ENCODE results near the gene ERGIC1.
A peak's percentile ranks its signal among the peaks of the same experiment; 100 is the strongest.
"Not testable (repeated sequence)": the region's sequence is repeated elsewhere in the genome, so short reads cannot be mapped to it uniquely, and the experiment has no call there.

Gene ERGIC1

GRCh38 chr5:172833686-172834414 lies at the start of gene ERGIC1:
Gene ERGIC1 (plus strand): TSS chr5:172834251. CDS start chr5:172834414, 163 bp downstream.
- peak; percentile 14 for DNase-seq

- DNase-seq, result no peak
Observed at GRCh38 chr5:172785429-172786088, 48.5 kb upstream of the ERGIC1 start.

- DNase-seq, result no peak
Observed at GRCh38 chr5:172786736-172787462, 47.2 kb upstream of the ERGIC1 start.

GRCh38 chr5:172787538-172787937 lies 46.5 kb upstream of the ERGIC1 start:
- DNase-seq, result not testable (repeated sequence)

GRCh38 chr5:172788771-172789686 lies 45.0 kb upstream of the ERGIC1 start:
- DNase-seq, result no peak

- no peak for DNase-seq
Observed at GRCh38 chr5:172789687-172790495, 44.2 kb upstream of the ERGIC1 start.

GRCh38 chr5:172790496-172790889 lies 43.6 kb upstream of the ERGIC1 start:
- DNase-seq, result no peak

- DNase-seq, result no peak
Observed at GRCh38 chr5:172791286-172791685, 42.8 kb upstream of the ERGIC1 start.

- no peak for DNase-seq
Observed at GRCh38 chr5:172791726-172792445, 42.2 kb upstream of the ERGIC1 start.

- no peak for DNase-seq
Observed at GRCh38 chr5:172792701-172793570, 41.1 kb upstream of the ERGIC1 start.

- no peak for DNase-seq
Observed at GRCh38 chr5:172793577-172794488, 40.2 kb upstream of the ERGIC1 start.

- no peak for DNase-seq
Observed at GRCh38 chr5:172795318-172795977, 38.6 kb upstream of the ERGIC1 start.

- no peak for DNase-seq
Observed at GRCh38 chr5:172796306-172796705, 37.7 kb upstream of the ERGIC1 start.

GRCh38 chr5:172797771-172798191 lies 36.3 kb upstream of the ERGIC1 start:
- DNase-seq, result no peak

GRCh38 chr5:172798422-172799215 lies 35.4 kb upstream of the ERGIC1 start:
- no peak for DNase-seq

GRCh38 chr5:172799416-172799815 lies 34.6 kb upstream of the ERGIC1 start:
- no peak for DNase-seq

GRCh38 chr5:172800088-172800551 lies 33.9 kb upstream of the ERGIC1 start:
- DNase-seq, result no peak
